Stimulated activated CD4-positive, alpha-beta T cell treated with anti-CD3 and anti-CD28 coated beads, Interleukin-1b, Interleukin-23, amount 100 ng/mL, for 48 hours (primary cell): ENCODE results near the gene MEIS1.

ENCODE experiments used
- DNase-seq: peaks from one replicate; pipeline ENCODE4 v3.0.0-alpha.2; 2020

The MEIS1 gene

GRCh38 chr2:66541646-66542045, 106.7 kb downstream of the MEIS1 start:
- no peak for DNase-seq

DNA sequence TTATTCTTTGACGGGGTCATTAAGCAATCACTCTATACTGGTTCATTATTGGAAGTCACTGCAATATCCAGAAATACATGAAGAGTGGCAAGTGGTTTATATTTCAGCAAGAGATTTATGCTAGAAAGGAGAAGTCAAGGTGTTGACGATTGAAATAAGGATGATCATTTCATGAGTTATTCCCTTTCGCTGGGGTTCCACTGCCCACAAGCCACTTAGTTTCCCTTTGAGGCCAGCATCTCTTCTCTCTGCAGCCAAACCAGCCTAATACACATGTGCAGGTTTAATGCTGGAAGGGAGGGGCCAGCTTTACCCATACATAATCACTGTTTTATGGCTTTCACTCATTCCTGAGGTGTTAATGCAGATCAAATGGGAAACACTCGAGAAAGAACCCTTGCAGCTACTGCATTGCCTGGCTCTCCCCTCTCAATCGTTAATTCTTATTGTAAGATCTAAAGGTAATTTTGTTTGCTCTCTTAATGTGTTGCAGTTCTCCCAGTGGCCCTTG, 108.4 kb downstream of the MEIS1 start:
- DNase-seq = no peak

GRCh38 chr2:66544258-66544657, 109.3 kb downstream of the MEIS1 start:
- DNase-seq = no peak

GRCh38 chr2:66545258-66545657, 110.3 kb downstream of the MEIS1 start:
- no peak for DNase-seq

DNA sequence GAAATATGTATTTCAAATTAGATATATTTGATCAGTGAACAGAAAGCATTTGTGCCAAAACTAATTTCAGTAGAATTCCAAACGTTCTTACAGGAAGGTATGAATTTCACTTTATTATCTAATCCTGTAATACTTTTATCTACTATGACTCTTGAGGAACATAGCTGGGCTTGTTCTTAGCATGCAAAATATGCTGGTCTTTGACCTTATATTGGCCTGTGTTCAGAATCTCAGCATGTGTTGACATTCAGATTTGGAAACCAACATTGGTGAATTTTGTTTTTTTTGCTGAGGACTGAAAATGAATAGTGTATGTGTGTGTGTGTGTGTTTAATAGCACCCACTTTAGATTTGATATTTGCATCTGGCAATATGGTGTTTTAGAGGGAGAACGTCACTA, 112.2 kb downstream of the MEIS1 start:
- DNase-seq = no peak

DNA sequence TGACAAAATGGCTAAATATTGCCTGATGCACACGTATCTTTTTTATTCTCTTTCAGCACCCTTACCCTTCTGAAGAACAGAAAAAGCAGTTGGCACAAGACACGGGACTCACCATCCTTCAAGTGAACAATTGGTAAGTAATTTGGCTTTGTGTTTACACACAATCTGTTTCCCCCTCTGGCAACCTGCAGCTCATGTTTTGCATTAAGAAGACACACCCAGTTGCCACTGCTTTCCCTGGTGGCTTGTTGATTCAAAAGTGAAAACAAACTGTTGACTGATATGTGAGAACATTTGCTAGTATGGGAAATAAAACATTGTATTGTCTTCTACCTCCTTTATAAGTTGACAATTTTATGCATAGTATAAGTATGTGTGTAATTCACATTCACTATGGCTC, 113.0 kb downstream of the MEIS1 start:
- DNase-seq = no peak

DNA sequence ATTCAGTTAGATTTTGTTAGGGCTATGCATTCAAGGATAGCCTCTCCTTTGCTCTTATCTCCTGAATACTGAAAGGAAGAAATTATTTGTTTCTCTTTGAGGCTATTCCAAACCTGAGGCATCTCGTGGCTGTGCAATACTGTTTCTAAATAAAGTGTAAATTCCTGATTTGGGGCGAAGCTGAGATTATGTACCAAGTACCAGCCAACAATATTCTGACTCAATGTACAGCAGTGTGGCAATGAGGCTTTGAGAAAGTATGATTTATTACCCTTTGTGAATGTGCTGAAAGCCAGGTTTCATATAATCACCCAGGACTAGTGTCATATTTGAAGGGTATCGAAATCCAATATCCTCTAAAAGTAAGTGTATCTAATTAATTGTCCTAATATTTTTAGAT, 113.5 kb downstream of the MEIS1 start:
- no peak for DNase-seq

GRCh38 chr2:66550826-66551225, 115.9 kb downstream of the MEIS1 start:
- no peak for DNase-seq

GRCh38 chr2:66553370-66553769, 118.4 kb downstream of the MEIS1 start:
- no peak for DNase-seq

DNA sequence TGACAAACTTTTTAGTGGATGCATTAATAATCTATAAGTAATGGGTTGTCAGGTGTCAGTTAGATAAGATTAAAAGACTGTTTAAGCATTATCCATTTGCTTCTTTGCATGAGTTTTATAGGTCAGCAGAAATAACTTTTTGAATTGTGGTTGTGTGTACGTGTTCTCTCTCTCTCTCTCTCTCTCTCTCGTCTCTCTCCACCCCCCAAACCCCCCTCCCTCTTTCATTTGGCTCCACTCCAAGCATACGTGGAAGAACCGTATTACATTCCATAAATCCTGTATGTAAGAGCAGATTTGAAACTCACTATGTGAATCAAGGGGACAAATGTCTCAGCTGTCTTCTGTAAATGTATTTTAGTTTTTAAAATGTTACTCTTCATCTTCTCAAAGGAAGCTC, 120.2 kb downstream of the MEIS1 start:
- DNase-seq = no peak

GRCh38 chr2:66555501-66556324, 120.8 kb downstream of the MEIS1 start:
- no peak for DNase-seq

DNA sequence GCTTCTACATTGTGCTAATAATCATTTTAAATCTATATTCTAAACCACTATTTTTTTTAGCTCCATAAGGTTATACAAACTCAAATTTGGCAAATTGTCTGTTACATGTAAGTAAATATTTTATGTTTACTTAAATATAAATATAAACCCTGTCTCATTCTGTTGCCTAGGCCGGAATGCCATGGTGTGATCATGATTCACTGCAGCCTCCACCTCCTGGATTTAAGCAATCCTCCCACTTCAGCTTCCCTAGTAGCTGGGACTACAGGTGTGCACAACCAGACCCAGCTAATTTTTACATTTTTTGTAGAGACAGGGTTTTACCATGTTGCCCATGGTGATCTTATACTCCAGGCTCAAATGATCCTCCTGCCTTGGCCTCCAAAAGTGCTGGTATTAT, 124.7 kb downstream of the MEIS1 start:
- DNase-seq = no peak

GRCh38 chr2:66560683-66561082, 125.8 kb downstream of the MEIS1 start:
- DNase-seq = no peak

- no peak for DNase-seq
Measured at GRCh38 chr2:66561645-66562303, 126.8 kb downstream of the MEIS1 start.

DNA sequence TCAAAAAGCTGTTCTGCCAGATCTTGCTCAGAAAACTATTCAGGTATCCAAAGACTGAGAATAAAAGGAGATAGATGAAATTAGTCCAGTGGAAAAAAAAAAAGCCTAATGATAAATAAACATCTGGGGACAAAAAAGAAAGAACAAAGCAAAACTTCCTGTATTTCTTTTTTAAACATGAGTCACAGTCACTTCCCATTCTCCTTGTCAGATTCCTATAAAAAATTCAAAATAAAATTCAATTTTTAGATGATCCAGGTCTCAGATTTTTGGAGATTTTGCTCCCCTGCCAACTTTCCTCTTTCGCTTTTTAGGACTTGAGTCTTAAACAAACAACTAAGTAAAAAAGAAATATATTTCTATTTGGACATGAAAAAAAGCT, 127.4 kb downstream of the MEIS1 start:
- no peak for DNase-seq

- DNase-seq = no peak
Measured at GRCh38 chr2:66563473-66563872, 128.5 kb downstream of the MEIS1 start.

DNA sequence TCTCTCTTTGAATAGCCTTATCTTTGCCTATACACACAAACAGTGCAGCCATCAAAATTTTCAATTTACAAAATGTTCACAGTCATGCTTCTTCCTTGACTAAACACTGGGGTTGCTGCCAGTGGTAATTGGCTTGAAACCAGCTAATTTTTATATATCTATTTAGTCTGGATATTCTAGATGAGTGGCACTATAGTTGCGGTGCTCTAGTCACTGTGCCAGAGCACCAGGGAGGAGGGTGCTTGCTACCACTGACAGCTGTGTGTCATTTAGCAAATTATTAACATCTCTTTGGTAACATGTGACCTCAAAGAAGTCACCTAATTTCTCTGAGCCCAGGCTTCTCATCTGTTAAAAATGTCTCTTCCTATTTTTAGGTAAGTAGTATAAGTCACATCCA, 130.4 kb downstream of the MEIS1 start:
- no peak for DNase-seq

DNA sequence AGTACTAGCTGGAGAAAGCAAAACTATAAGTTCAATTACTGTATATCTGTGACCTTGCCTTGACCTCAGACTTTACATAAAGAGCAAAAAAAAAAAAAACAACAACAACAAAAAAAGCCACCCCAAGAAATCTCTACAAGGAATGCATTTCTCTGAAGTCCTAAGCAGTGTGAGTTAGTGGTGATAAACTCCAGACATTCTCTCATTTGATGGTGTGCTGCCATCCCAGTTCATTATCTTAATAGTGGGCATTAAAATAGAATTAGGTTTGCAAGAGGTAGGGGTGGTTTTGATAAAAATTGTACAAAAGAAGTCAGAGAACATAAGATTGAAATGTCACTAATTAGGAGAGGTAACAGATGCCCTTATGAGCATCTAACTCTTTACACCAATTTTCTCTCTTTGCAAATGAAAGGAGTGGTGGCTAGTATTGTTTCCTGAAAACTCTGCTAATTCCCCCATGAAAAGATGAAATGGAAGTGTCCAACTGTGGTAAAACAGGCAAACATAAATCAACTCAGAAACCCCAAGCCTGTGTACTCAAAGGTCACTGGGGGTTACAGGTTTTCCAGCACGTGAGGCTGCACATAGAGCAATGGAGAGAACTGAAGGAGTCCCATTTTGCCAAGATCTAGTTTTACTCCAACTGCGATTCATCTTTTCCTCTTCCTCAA, 131.9 kb downstream of the MEIS1 start:
- DNase-seq = no peak

DNA sequence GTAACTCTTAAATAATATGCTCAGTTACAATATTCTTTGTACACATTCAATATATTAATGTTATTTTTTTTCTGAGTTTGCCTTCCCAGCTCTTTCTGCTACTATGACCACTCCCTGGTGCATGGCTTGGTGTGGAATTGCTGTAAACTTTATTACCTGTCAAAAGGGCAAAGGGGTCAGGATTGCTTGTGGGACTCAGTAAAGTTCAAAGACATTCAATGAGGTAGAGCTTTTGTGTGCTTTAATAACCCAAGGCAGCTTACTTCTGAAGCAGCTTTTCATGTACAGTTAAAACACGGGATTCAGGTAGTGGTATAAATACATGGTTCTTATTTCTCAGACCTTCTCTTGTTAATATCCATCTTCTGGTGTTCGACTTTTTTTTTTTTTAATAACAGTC, 132.8 kb downstream of the MEIS1 start:
- no peak for DNase-seq

DNA sequence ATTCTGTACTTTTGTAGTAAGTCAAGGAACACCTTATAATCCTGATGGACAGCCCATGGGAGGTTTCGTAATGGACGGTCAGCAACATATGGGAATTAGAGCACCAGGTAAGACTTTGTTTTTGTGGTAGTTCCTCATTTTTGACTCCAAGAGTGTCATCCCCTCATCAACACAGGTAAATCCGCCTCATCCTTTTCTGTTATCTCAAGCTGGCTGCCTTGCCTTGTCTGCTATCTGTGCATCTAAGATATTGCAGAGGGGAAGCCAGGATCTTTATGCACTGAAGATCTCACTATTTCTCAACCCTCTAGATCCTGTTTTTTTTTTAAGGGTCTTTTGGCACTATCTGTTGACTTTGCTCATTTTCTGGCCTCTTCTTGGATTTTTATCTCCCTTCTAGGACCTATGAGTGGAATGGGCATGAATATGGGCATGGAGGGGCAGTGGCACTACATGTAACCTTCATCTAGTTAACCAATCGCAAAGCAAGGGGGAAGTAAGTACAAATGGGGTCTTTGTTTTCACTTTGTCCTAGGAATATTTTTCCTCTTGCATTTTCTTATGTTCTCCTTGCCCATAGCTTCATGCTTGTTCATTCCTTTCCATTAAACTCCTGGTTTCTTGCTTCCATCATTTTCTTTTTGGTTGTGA, 133.8 kb downstream of the MEIS1 start:
- no peak for DNase-seq

- no peak for DNase-seq
Measured at GRCh38 chr2:66569321-66569851, 134.5 kb downstream of the MEIS1 start.

GRCh38 chr2:66569974-66570373, 135.0 kb downstream of the MEIS1 start:
- no peak for DNase-seq

GRCh38 chr2:66570471-66570870, 135.5 kb downstream of the MEIS1 start:
- no peak for DNase-seq
